HuH-7 (cell line): ENCODE measurements around the gene GEMIN8.

ENCODE experiments used
- DNase-seq: peaks from one replicate; pipeline ENCODE4 v3.0.0; 2011; ENCODE audit warnings: low spot score

The GEMIN8 gene

DNA sequence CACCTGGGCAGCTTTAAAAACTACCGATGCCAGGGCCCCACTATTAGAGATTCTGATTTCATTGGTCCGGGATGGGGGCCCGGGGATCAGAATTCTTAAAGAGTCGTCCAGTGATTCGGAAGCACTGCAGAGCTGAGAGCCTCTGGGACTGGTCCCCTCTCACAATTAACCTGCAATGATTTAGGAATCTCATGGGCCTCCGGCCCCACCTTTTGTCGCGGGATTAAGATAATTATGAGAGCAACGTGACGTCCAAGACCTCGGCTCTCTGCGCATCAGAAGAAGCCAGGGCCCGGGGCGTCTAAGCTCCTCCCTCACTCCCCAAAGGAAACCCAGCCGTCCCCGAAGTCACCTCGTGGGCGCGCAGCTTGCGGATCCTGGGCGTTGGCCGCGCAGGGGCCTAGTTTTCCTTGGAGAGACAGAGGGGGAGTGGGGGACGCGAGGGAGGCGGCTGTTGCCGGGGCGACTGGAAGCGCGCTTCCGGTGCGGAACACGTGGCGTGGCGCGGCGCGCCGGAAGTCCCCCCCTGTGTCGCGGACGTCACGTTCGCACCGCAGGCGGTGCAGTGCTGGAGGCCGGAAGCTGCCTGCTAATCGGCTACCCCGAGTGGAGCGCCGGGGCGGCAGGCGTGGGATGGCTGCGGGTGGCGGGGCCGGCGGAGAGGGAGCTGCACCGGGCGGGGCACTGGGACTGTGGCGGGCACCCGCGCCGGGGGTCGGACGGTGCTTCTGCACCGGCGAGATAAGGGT lies at the start of gene GEMIN8:
Gene GEMIN8 (minus strand): TSS at position 468 of the 749 bp plus-strand sequence. CDS start 8,414 bp downstream, outside the sequence.
- peak; percentile 61 for DNase-seq

- no peak for DNase-seq
Observed at GRCh38 chrX:14076639-14077038, 46.9 kb upstream of the GEMIN8 start.

DNA sequence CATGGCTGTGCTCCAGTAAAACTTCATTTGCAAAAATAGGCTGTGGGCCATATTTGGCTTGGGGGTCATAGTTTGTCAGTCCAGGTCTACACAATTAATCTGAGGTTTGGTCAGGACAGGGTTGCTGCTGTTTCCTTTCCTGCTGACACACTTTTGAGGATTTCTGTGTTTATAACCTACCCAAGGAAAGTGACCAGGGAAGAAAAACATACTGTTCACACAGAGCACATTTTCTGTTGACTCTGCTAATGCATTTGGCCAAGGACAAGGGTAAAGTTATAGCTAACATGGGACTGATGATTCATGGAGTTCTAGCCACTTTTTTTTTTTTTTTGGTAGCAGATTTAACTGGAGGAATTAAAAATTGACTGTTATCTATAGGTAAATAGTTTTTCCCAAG lies 43.9 kb upstream of the GEMIN8 start:
- DNase-seq = no peak

DNA sequence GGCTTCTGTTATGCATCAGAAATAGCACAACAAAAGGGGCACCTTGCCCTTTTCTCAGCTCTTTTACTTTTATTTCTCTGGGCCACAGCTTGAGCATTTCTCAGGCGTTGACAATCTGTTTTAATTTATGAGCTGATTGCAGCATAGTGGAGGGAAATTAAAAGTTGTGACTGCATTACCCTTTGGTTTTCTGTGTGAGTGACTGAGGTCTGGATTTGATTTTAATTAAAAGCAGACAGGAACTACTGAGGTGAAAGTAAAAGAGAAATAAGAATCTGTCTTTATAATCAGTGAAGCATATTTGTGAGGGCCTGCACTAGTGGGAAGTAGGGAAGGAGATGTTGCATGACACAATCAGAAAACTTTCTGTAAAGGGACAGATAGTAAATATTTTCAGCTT lies 43.4 kb upstream of the GEMIN8 start:
- DNase-seq = no peak

GRCh38 chrX:14065800-14066199 lies 36.1 kb upstream of the GEMIN8 start:
- no peak for DNase-seq

GRCh38 chrX:14064626-14065432 lies 35.1 kb upstream of the GEMIN8 start:
- DNase-seq = peak; percentile 5

DNA sequence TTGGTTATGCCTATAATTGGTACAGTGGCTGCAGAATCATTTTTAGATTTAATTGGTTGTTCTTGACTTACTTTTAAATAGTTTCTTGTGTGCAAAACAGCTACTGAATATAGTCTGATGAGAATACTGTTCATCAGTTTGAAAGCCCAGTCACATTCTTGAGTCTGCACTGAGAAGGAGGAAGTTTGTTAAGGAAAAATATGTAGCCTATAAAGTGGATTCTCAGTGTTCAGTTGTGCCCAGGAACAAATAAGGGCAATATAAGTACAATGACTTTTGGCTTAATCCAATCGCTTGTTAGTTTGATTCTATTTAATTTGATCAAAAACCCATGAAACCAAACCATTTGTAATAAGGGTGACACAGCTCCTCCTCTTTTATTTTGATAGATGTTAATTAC lies 32.8 kb upstream of the GEMIN8 start:
- DNase-seq = no peak

- DNase-seq = no peak
Observed at GRCh38 chrX:14056206-14056605, 26.5 kb upstream of the GEMIN8 start.

GRCh38 chrX:14051416-14051815 lies 21.7 kb upstream of the GEMIN8 start:
- no peak for DNase-seq

DNA sequence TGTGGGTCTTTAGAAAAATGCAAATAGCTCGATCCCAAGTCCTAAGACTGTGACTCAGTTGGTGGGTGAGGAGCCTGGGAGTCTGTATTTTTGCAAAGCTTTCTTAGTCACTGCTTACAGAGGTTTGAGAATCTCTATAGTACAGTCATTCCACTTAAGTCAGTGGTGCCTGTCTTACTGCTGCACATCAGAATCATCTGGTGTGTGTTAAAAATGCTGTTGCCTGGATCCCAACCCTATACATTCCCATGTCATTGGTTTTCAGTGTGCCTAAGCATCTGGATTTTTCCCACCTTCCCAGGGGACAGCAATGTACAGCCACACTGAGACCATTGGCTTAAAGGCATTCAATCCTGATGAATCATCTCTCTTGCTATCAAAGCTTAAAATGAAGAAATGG lies 21.0 kb upstream of the GEMIN8 start:
- no peak for DNase-seq

DNA sequence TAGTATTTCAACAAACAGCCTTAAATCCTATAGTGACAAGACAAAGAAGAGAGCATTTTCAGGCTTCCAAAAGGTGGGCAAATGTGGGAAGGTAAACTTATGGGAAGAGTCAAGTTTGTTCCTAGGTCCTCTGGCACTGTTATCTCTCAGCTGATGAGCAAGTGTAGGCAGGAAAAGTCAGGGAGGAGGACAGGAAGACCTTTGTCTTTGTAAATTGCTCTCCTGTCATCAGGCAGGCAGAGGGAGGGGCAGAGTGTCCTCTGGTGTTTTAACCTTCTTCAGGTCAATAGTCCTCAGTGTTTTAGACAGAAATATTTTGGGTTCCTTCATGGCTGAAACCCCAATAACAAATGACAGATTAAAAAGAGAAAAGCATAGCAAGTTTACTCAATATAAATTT lies 13.5 kb upstream of the GEMIN8 start:
- DNase-seq = no peak

GRCh38 chrX:14039344-14039743 lies 9.7 kb upstream of the GEMIN8 start:
- DNase-seq = peak; percentile 8

- DNase-seq = no peak
Observed at GRCh38 chrX:14038375-14039085, 8.8 kb upstream of the GEMIN8 start.

GRCh38 chrX:14032406-14032805 lies 2.7 kb upstream of the GEMIN8 start:
- peak; percentile 17 for DNase-seq

- no peak for DNase-seq
Observed at GRCh38 chrX:14030174-14030530, 460 bp upstream of the GEMIN8 start.

GRCh38 chrX:14029039-14029424 lies 660 bp downstream of the GEMIN8 start:
- DNase-seq = no peak

DNA sequence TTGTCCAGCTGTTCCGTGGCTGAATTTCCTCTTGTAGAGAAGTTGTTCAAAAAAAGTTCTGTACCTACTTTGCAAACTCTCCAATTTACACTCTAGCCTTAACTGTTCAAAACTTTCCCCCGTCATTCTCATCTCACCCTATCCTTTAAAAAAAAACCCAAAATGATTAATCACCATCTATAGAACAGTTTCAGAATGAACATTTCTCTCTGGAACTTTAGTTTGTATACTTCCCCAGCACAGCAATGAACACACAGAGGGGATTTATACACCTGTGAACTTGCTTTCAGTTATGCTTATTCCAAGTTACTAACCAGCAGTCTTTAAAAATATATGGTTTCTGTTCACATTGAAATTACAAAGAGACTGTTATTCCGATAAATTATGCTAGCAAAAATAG lies 1.2 kb downstream of the GEMIN8 start:
- DNase-seq = no peak

- DNase-seq = no peak
Observed at GRCh38 chrX:14027511-14028019, 2.1 kb downstream of the GEMIN8 start.

DNA sequence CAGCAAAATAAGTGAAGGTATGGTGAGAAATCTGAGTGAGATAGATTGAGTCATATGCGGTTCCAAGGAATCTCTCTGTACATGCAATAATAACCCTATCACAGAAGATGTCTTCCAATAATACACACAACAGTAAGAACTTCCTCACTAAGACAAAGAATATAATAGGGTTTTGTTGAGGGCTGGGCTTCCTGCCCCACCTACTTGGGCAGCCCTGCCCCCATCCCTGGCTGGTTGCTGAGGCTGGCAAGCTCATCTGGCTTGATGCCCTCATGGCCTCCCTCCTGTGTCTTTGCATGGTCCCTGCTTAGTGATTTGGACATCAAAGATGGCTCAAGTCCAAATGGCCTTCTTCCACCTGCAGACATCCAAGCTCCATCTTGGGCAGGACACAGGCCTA lies 2.7 kb downstream of the GEMIN8 start:
- no peak for DNase-seq

GRCh38 chrX:14026121-14026520 lies 3.6 kb downstream of the GEMIN8 start:
- no peak for DNase-seq

DNA sequence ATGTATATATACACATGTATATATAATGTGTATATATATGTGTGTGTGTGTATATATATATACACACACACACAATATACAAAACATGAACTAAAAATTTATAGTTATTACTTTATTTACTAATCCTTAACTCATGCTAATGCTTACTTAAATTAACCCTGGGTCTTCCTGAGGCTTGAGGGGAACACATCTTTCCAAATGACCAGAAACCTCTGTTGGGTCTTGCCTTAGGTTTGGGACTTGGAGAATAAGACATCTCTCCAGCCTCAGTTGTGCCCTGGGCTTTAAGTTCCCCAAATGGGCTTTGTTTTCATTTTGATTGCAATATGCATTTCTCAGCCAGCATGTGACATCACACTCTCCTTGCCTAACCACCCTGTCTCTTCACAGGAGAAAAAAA lies 7.7 kb downstream of the GEMIN8 start:
- DNase-seq = no peak

DNA sequence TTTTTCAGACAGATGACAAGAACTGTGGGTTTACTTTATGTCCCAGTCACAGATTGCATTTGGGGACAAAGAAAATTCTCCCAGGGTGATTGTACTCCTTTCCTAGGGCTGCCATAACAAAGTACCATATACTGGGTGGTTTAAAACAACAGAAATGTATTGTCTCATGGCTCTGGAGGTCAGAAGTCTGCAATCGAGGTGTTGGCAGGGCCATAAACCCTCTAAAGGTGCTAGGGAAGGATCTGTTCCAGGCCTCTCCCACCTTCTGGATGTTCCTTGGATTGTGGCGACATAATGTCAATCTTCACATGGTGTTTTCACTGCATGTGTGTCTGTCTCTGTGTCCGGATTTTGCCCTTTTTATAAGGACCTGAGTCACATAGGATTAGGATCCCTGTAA lies 12.3 kb downstream of the GEMIN8 start:
- DNase-seq = no peak

DNA sequence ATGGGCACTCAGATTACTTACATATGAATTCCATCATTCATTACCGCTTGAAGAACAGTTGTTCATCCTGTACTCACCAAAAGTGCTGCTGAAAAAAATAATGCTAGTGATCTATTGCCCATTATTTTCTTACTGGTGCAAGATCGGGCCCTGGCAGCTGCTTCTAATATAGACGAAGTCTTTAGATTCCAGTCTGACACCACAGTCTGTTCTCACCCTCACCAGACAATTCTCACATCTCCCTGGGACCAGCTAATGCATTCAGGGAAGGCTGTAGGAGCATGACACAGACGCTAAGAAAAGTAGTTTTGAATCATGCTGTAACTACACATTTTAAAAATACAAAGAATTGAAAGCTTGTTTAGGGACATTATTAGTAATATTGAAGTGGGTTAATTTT lies 13.8 kb downstream of the GEMIN8 start:
- DNase-seq = no peak
